AG08395 (cell line): ENCODE results near the gene ANKH.
"Not testable (repeated sequence)": the region's sequence is repeated elsewhere in the genome, so short reads cannot be mapped to it uniquely, and the experiment has no call there.

ENCODE experiments used
- DNase-seq: peaks from one replicate; pipeline ENCODE4 v3.0.0; 2012; ENCODE audit warnings: mixed read lengths, low spot score

The ANKH gene

GRCh38 chr5:14871214-14872069 is at the start of gene ANKH:
ANKH (minus strand) TSS chr5:14871778; CDS start chr5:14871447, 331 bp downstream.
- peak; percentile 88 for DNase-seq

- no peak for DNase-seq
Observed at GRCh38 chr5:14920121-14920520, 48.5 kb upstream of the ANKH start.

DNA sequence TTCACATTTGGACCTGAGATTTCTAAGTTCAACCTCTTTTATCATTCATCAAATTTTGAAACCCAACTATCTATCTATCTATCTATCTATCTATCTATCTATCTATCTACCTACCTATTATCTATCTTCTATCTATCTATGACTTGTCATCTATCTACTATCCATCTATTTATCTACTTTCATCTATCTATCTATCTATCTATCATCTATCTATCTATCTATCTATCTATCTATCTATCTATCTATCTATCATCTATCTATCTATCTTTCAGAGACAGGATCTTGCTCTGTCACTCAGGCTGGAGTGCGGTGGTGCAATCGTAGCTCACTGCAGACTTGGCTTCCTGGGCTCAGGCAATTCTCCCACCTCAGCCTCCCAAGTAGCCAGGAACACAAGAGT is 47.5 kb upstream of the ANKH start:
- not testable (repeated sequence) for DNase-seq

- peak; percentile 62 for DNase-seq
Observed at GRCh38 chr5:14917719-14918118, 46.1 kb upstream of the ANKH start.

DNA sequence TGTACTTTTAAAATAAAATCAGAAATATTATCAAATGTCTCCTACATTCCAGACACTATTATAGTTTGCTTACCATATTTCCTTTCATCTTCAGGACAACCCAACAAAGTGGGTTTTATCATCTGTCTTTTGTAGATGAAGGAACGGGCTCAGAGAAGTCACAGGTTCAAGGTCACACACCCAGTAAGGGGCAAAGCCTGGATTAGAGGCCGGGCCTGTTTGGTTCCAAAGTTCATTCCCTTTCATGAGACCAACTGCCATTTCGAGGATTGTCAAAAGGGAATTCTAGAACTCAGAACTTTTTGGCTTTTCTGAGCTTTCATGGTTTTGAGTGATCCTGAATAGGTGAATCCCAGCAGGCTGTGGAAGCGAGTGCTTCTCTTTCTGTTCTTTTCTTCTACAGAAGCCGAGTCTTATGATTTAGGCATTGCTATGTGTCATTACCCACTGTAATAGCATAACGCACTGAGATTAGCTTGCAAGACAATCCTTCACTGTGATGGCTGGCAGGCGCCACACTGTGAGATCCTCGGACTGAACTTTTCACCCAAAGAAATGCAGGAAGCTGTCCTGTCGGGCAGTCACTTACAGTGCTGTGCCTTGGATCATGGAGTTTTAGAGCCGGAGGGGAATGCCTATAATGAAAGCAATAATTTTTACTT is 43.8 kb upstream of the ANKH start:
- DNase-seq: no peak

DNA sequence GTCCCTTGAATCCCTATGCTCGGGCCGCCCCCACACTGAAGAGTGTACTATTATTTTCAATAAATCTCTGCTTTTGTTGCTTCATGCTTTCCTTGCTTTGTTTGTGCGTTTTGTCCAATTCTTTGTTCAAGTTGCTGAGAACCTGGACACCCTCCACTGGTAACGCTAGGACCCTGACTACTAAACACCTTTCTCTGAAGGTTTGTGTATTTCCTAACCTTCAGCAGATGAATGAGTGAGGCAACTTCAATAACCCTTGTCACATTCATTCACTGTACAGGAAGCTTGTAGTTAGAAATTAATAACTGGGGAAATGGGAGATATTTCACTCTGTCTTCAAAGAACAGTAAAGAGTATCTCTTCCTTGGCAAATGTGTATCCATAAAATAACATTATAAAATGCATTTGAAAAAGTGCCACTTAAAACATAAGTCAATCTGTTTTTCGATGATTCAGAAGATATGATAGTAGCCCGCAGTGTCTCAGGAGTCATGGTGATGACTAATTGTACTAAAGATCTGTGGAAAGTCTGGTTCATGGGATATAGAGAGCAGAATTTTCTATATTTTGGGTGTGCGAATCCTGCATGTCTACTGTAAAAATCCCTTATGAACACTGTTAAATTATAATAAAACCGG is 43.2 kb upstream of the ANKH start:
- peak; percentile 70 for DNase-seq

GRCh38 chr5:14914193-14914592 is 42.6 kb upstream of the ANKH start:
- no peak for DNase-seq

DNA sequence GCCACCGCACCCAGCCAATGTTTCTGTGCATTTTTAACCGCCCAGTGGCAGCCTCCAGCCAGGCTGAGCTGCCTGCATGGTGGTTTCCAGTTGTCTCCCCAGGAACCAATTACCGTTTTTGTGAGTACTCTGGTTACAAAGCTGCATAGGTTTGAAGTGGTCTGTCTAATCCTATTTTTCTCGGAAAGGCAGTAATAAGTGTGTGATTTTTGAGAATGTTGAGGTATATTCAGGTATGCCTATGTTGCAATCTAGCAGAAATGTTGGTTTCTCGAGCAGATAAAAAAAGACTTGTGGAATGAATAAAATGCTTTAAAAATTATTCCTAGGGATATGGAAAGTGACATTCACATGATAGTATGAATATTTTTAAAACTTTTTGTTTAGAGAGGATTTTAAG is 41.5 kb upstream of the ANKH start:
- DNase-seq: no peak

GRCh38 chr5:14912206-14912605 is 40.6 kb upstream of the ANKH start:
- DNase-seq: no peak

DNA sequence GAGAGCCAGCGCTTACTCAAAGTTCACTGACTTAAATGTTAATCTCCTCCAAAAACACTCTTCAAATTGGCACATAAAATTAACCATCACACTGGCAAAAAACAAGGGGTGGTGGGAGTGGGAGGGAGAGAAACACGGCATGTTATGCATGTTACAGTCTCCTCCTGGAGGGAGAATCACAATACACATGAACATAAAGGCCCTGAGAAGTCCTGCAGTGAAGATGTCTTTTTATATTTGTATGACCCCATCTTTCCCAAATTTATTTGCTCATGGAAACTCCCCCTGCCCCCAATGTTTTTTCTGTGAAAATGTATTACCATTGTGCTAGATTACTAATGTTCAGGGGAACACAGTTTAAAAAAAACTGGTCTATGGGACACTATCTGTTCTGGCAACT is 37.8 kb upstream of the ANKH start:
- no peak for DNase-seq

DNA sequence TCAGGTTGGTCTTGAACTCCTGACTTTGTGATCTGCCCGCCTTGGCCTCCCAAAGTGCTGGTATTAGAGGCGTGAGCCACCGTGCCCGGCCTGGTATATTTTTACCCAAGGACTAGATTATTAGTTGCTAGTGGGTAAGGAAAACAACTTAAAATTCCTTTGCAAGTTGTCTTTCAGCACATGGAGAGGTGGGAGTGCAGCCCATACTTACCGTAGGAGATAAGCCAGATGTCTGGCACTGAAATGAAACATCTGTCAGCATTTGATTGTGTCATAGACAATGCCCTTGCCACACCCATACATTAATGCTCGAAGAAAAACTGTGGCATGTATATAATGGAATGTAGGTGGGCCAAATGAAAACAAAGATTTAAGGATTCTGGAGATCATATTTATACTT is 36.6 kb upstream of the ANKH start:
- no peak for DNase-seq

- DNase-seq: no peak
Observed at GRCh38 chr5:14906628-14907027, 35.0 kb upstream of the ANKH start.

- DNase-seq: no peak
Observed at GRCh38 chr5:14902826-14903560, 31.4 kb upstream of the ANKH start.

GRCh38 chr5:14901462-14902051 is 30.0 kb upstream of the ANKH start:
- peak; percentile 35 for DNase-seq

- peak; percentile 38 for DNase-seq
Observed at GRCh38 chr5:14900693-14901461, 29.3 kb upstream of the ANKH start.

- DNase-seq: no peak
Observed at GRCh38 chr5:14896131-14896530, 24.6 kb upstream of the ANKH start.

DNA sequence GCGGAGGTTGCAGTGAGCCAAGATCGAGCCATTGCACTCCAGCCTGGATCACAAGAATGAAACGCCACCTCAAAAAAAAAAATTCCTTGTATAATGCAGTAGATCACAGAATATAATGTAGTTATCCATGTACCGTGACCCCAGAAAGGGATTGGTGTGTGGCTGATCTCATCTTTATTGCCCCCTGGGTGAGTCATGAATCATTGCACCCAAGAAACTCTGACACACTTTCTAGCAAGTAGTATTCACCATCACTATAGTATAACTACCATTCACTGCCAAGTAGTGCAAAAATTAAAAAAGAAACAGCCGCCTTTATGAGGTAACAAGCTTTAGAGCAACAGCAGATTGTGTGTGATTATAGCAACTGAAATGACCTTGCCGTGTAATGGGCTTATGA is 23.7 kb upstream of the ANKH start:
- DNase-seq: no peak

- DNase-seq: no peak
Observed at GRCh38 chr5:14894748-14895147, 23.2 kb upstream of the ANKH start.

DNA sequence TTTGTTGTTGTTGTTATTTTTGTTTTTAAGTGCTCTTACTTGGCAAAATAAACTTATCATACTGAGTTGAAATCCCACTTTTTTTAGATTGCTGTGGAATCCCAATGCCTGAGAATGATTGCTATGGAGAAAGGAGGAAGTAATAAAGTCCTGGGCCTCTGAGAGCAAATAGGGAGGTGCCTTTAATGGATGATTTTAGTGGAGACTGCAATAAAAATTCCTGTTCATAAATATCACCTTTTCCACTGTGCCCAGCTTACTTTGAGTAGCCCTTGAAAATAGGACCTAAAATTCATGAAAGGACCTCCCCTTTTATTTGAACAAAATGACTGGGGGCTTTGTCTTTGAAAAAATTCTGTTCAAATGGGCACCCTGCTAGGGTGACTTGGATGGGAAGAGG is 21.8 kb upstream of the ANKH start:
- DNase-seq: no peak

GRCh38 chr5:14890846-14891245 is 19.3 kb upstream of the ANKH start:
- no peak for DNase-seq

GRCh38 chr5:14884062-14884612 is 12.6 kb upstream of the ANKH start:
- DNase-seq: no peak
